ENCODE data around the gene JPH4.

- TF ChIP-seq EZH2 (IDR thresholded peaks at IDR 0.05; ENCODE audit: insufficient read depth, poor library complexity, severe bottlenecking) = no peak
- no peak for TF ChIP-seq EZH2phosphoT487 (IDR thresholded peaks at IDR 0.05; ENCODE audit: insufficient read depth, low read depth)
Measured at GRCh38 chr14:23547924-23548323, 30.7 kb downstream of the JPH4 start.
